Fibroblast of lung (primary cell): ENCODE measurements around the gene ZNF219.

Source experiments
- CTCF ChIP-seq, 2 donors: IDR thresholded peaks in 1 of 2; conservative IDR thresholded peaks in 1 of 2; 1 replicate in 1 of 2; 2 replicates in 1 of 2; pipeline ENCODE4 v1.5.1; 2011 to 2012; ENCODE audit warnings: low read length in 2 of 2, control low read depth in 1 of 2, inconsistent platforms in 1 of 2, low read depth in 1 of 2, mild to moderate bottlenecking in 1 of 2
- EZH2 ChIP-seq: IDR thresholded peaks from 2 replicates; pipeline ENCODE4 v1.5.1; 2012; ENCODE audit warnings: low read length, control low read depth, mild to moderate bottlenecking; ENCODE audit errors: missing control alignments

DNA sequence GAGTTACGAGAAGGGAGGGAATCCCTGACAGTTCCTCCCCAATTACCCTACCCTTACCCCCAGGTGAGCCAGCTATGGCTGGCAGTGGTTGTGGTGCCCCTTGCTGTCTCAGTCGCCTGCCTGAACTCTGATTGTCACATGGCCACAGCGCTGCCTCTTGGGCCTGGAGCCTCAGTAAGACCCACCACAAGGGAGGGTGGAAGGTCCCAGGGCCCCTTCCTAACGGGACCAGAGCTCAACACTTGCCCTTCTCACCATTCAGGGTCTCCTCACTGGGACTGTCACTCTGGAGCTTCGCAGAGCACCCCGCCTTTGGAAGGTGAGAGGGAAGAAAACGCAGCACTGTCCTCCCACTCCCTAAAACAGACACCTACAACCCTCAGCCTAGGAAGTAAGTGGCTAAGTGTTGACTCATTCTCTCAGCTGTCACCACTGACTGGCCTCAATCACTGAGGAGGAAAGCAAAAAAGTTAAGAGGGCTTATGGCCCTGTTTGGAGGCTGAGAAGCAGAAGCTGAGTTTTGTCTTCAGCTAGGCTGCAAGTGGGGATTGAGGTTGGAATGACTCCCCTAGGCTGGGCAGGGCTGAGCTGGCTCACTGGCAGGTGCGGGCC, 3.5 kb upstream of the ZNF219 start:
- TF ChIP-seq CTCF (conservative IDR thresholded peaks at IDR 0.05 in 1 of 2, IDR thresholded peaks at IDR 0.05 in 1 of 2; ENCODE audit: low read depth in 1 of 2, low read length in 2 of 2) (no peak), EZH2 (no peak)
